Osteoblast (primary cell): Measurements from ENCODE around the gene OSBPL1A. TPM values are rescaled to one million over a fixed set of nuclear protein-coding genes. Genes with fewer than 3 reads are reported as not detected.

Experiments
- DNase-seq: peaks from one replicate; pipeline ENCODE4 v3.0.0; 2011; ENCODE audit warnings: low spot score, mixed read lengths; ENCODE audit not compliant: insufficient read length; ENCODE audit errors: missing footprints
- H2AFZ ChIP-seq: 2 replicates; pipeline ENCODE4 v1.6.0; 2011; ENCODE audit warnings: mild to moderate bottlenecking, low read length
- H3K27ac ChIP-seq: 2 replicates; pipeline ENCODE4 v1.5.1; 2011; ENCODE audit warnings: mild to moderate bottlenecking, low read depth, low read length, moderate library complexity
- H3K27me3 ChIP-seq: 2 replicates; pipeline ENCODE4 v1.6.0; 2012; ENCODE audit warnings: mild to moderate bottlenecking, control low read depth, inconsistent platforms, low read length, moderate library complexity; ENCODE audit not compliant: insufficient read depth
- H3K36me3 ChIP-seq: 2 replicates; pipeline ENCODE4 v1.5.1; 2011; ENCODE audit warnings: mild to moderate bottlenecking, low read length, control low read depth, moderate library complexity; ENCODE audit not compliant: insufficient read depth
- H3K4me1 ChIP-seq: 2 replicates; pipeline ENCODE4 v1.5.1; 2011; ENCODE audit warnings: mild to moderate bottlenecking, low read length, control low read depth, moderate library complexity; ENCODE audit not compliant: insufficient read depth
- H3K4me2 ChIP-seq: 2 replicates; pipeline ENCODE4 v1.6.0; 2011; ENCODE audit warnings: mild to moderate bottlenecking, low read length; ENCODE audit not compliant: insufficient read depth
- H3K4me3 ChIP-seq: fragments of 200-600 bp; sonication (generic); 3 replicates; pipeline ENCODE4 v1.5.1; 2012; ENCODE audit warnings: mild to moderate bottlenecking, low read length, inconsistent platforms; ENCODE audit not compliant: insufficient read depth
- H3K79me2 ChIP-seq: 2 replicates; pipeline ENCODE4 v1.6.0; 2012; ENCODE audit warnings: mild to moderate bottlenecking, low read length, control low read depth, inconsistent platforms; ENCODE audit not compliant: insufficient read depth
- H3K9me3 ChIP-seq: 2 replicates; pipeline ENCODE4 v1.5.1; 2011; ENCODE audit warnings: low read depth, low read length, control low read depth
- H4K20me1 ChIP-seq: 2 replicates; pipeline ENCODE4 v1.6.0; 2012; ENCODE audit warnings: mild to moderate bottlenecking, low read length, control low read depth; ENCODE audit not compliant: insufficient read depth
- total RNA-seq: library from RNA; depleted of rRNA; stranded (reverse); fragments of >200 nt; gene quantifications from 2 replicates; pipeline ENCODE4 v1.2.3, GENCODE V29; 2012
- TF ChIP-seq, protein P1 (sequence below): IDR thresholded peaks from 2 replicates; pipeline ENCODE4 v1.5.1; 2011; ENCODE audit warnings: mild to moderate bottlenecking, low read depth, low read length, moderate library complexity; ENCODE audit errors: extremely low read depth

Gene OSBPL1A
- total RNA-seq, 1 donor = 51.8 TPM

DNA sequence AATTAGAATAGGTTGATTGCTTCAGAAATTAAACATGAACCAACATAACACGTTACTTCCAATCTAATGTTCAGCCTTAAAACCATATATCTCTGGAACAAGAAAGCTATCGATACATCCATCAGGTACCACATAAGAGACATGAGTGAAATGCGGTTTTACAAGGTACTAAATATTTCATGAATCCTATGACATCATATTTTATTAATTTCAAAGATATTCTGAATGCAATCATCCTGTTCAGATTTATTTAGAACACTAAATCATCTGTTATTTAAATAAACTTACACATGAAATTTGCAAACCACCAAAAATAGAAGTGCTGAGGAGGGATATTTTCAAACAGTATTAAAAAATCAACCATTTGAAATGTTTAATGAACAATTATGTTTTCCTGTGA lies 119.0 kb downstream of the OSBPL1A start:
- Histone ChIP-seq H3K36me3 (no peaks in the 10 kb centered on the region), H2AFZ (no peak overlapping the region), H3K79me2 (no peaks in the 10 kb centered on the region), H3K27ac (no peak overlapping the region), H3K4me2 (no peak overlapping the region), H4K20me1 (no peaks in the 10 kb centered on the region), H3K4me1 (no peaks in the 10 kb centered on the region), H3K4me3 (no peak overlapping the region), H3K27me3 (no peaks in the 10 kb centered on the region), H3K9me3 (no peaks in the 10 kb centered on the region)
- TF ChIP-seq, protein P1, sequence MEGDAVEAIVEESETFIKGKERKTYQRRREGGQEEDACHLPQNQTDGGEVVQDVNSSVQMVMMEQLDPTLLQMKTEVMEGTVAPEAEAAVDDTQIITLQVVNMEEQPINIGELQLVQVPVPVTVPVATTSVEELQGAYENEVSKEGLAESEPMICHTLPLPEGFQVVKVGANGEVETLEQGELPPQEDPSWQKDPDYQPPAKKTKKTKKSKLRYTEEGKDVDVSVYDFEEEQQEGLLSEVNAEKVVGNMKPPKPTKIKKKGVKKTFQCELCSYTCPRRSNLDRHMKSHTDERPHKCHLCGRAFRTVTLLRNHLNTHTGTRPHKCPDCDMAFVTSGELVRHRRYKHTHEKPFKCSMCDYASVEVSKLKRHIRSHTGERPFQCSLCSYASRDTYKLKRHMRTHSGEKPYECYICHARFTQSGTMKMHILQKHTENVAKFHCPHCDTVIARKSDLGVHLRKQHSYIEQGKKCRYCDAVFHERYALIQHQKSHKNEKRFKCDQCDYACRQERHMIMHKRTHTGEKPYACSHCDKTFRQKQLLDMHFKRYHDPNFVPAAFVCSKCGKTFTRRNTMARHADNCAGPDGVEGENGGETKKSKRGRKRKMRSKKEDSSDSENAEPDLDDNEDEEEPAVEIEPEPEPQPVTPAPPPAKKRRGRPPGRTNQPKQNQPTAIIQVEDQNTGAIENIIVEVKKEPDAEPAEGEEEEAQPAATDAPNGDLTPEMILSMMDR = no peak
- DNase-seq = no peak

DNA sequence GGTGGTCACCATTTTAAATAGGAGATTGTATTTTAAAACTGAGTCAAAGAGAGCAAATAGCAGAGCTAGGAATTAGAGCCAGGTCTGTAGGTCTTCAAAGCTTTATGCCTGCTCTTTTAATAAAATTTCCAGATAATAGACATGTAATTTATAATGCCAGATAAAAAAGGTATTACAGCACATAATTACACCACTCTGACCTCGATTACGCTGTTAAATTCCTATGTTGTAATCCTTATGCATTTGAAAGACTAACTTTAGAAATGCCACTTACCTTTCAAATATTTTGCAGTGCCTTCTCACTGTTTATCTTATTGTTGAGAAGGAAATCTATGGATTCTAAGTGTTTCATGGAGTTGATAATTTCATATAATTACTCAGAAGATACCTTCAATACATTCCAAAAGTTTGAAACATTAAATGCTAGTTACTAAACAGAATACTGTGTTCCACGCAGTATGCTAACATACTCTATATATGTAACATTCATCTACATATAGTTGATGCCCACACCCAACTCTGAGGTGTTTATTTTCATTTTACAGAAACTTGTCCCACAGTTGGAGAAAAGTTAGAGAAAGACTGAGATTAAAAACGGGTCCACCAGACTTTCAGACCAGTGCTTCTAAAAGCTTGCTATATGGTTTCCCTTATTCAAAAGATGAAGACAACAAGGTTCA lies 120.0 kb downstream of the OSBPL1A start:
- Histone ChIP-seq H3K27me3 (no peaks in the 10 kb centered on the region), H3K4me2 (no peak overlapping the region), H2AFZ (no peak overlapping the region), H3K27ac (no peak overlapping the region), H3K9me3 (no peaks in the 10 kb centered on the region), H3K4me1 (no peaks in the 10 kb centered on the region), H3K79me2 (no peaks in the 10 kb centered on the region), H4K20me1 (no peaks in the 10 kb centered on the region), H3K36me3 (no peaks in the 10 kb centered on the region), H3K4me3 (no peak overlapping the region)
- TF ChIP-seq, protein P1 = no peak
- peak; percentile 27 for DNase-seq

GRCh38 chr18:24276994-24277393 lies 120.6 kb downstream of the OSBPL1A start:
- Histone ChIP-seq H2AFZ (no peak overlapping the region), H3K36me3 (no peaks in the 10 kb centered on the region), H3K9me3 (no peaks in the 10 kb centered on the region), H4K20me1 (no peaks in the 10 kb centered on the region), H3K27ac (no peak overlapping the region), H3K79me2 (no peaks in the 10 kb centered on the region), H3K4me1 (peaks cover 5% of the 10 kb centered on the region), H3K4me2 (no peak overlapping the region), H3K4me3 (no peak overlapping the region), H3K27me3 (no peaks in the 10 kb centered on the region)
- TF ChIP-seq, protein P1 = no peak
- no peak for DNase-seq

DNA sequence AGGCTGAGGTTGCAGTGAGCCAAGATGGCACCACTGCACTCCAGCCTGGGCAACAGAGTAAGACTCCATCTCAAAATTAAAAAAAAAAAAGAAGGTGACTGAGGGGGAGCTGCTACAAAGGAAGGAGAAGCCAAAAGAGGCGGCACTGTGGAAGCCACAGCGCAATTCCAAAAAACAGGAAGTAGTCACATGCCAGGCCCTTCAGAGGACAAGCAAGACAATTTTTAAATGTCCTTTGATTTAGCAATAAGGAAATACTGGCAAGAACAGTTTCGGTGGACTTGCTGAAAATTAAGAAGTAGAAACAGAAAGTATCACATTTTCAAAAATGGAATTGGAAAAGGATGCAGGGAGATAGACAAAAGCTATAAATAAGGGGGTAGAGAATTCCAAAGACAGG lies 122.8 kb downstream of the OSBPL1A start:
- Histone ChIP-seq H3K4me2 (no peak overlapping the region), H3K27me3 (no peaks in the 10 kb centered on the region), H4K20me1 (no peaks in the 10 kb centered on the region), H3K27ac (no peak overlapping the region), H3K4me1 (peaks cover 19% of the 10 kb centered on the region), H3K79me2 (peaks cover 5% of the 10 kb centered on the region), H2AFZ (peak overlapping the region; percentile 35), H3K36me3 (no peaks in the 10 kb centered on the region), H3K9me3 (no peaks in the 10 kb centered on the region), H3K4me3 (no peak overlapping the region)
- TF ChIP-seq, protein P1 = no peak
- DNase-seq = peak; percentile 35
